GM15510 (cell line): ENCODE data around the gene ERCC5.

Experiments
- POLR2A ChIP-seq: IDR thresholded peaks from 3 replicates; pipeline ENCODE4 v1.6.1; 2011; ENCODE audit warnings: borderline replicate concordance; ENCODE audit not compliant: insufficient read length; ENCODE audit errors: extremely low read depth

The ERCC5 gene

DNA sequence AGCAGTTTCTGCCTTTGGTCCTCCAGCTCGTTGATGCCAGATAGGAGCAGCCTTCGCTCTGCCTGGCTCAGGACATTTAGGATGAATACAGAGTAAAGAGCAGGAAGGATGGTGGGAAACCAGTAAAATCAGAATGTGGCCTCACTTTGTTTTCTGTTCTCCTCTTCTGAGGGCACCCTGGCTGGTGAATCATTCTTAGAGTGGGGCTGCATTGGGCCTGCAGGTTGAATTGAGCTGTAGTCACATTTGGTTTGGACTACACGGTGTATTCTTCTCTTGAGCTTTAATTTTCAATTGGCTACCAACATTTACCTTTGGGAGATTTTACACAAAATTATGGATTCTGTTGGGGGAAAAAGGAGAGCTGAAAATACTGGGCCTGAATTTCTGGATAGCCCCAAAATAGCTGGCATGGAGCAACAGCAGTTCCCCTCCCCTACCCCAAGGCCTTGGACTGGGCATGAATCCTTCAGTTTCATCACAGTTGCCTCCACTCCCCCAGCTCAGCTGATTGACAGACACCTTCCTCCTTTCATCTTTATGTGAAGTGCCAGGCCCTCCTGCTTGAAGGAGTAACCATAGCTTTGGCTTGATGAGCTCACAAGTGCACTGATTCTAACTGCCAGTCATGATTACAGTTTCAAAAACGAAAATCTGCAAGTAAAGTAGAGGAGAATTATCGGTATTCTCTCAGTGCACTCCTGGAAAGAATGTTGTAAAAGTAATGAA, 24.3 kb downstream of the ERCC5 start:
- TF ChIP-seq POLR2A: no peak

DNA sequence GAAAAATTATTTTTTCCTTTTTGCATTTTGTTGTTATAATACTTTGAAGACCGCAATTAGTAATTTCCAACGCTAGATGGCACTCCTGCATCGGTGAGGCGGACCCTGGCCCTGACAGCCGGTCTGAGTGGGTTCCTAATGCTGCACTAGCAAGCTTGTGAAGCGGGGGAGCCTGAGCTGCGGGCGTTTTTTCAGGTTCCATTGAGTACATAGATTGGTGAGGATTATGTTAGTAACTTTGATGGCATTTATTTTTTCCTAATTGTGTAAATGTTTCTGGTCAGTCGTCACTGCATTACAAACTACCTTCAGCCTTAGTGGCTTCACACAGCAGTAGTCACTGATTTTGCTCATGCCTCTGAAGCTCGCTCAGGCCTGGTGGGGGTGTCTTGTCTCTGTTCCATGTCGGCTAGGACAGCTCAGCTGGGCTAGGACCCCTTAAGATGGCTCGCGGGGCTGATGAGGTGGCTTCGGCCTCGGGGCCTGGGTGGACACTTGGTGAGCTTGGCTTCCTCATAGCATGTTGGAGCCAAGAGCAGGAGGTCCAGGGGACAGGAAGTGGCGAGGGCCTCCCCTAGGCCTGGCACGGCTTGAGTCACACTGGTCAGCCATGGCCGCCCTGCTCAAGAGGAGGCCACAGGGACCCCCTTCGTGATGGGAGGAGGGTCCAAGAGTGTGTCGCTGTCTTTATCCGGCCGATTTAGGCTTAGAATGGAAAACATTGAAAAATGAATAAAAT, 25.0 kb downstream of the ERCC5 start:
- TF ChIP-seq POLR2A: no peak

DNA sequence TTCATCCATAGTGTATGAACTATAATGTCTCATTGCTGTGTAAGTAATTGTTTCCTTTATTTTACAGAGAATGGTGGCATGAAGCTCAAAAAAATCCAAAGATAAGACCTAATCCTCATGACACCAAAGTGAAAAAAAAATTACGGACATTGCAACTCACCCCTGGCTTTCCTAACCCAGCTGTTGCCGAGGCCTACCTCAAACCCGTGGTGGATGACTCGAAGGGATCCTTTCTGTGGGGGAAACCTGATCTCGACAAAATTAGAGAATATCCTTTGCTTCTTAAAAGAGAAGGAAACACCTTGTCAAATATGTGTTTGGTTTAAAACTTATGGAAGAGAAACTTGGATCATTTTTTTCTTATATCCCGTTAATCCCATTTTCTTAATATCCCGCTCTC, 26.3 kb downstream of the ERCC5 start:
- no peak for TF ChIP-seq POLR2A

GRCh38 chr13:102872531-102872930, 26.7 kb downstream of the ERCC5 start:
- TF ChIP-seq POLR2A: no peak

- no peak for TF ChIP-seq POLR2A
Observed at GRCh38 chr13:102873653-102874052, 27.8 kb downstream of the ERCC5 start.

GRCh38 chr13:102875256-102875655, 29.4 kb downstream of the ERCC5 start:
- no peak for TF ChIP-seq POLR2A

GRCh38 chr13:102877303-102877702, 31.5 kb downstream of the ERCC5 start:
- no peak for TF ChIP-seq POLR2A

GRCh38 chr13:102878481-102878880, 32.6 kb downstream of the ERCC5 start:
- no peak for TF ChIP-seq POLR2A

DNA sequence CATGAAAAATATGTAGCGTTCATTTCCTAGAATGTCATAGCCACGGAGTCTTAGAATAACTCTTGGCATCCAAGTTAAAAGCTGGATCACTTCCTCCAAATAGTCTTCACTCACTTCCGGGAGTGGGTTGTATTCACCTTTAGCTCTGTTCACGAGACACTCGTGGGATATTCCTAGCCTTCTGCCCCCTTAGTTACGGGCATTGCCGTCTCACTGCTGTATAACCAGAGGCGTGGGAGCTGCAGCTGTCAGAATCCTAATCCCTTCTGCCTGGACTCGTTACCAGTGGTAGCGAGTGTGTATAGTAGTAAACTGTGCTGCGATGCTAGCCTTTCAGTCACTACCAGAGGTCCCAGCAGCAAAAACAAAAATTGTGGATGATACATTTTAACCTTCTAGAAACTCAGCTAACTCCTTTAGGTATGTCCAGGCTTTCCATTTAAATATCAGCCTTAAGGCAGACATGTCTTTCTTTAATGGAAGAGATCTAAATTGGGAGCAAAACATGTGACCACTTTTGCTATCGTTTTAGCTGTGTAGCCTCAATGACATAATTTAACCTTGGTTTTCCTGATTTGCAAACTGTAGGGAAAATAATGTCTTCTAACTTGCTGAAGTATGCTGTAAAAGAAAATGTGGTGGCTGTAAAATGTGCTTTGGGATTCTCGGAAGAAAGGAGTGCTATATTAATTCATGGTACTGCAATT, 34.1 kb downstream of the ERCC5 start:
- TF ChIP-seq POLR2A: no peak

- no peak for TF ChIP-seq POLR2A
Observed at GRCh38 chr13:102881819-102882686, 36.2 kb downstream of the ERCC5 start.

- TF ChIP-seq POLR2A: no peak
Observed at GRCh38 chr13:102892503-102892902, 46.7 kb downstream of the ERCC5 start.

GRCh38 chr13:102897371-102898138, 51.7 kb downstream of the ERCC5 start:
- no peak for TF ChIP-seq POLR2A

DNA sequence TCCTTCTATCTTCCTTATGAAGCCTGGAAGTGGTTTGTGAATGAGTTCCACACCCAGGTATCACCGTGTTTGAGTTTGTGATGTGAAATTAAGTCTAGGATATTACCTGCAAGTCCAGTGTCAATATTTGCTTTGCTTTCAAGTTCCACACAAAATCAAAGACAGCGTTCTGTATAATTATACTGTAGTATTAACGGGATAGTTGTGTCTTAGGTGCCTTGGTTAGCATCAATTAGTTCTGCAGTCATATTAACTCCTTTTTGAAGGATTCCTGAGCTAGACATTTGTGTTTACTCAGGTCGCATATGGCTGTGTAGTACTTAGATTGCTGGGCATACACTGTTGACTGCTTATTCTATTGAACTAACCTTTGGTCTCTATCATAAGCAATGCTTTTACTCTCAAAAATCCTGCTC, 54.4 kb downstream of the ERCC5 start:
- TF ChIP-seq POLR2A: no peak

GRCh38 chr13:102901056-102901455, 55.2 kb downstream of the ERCC5 start:
- no peak for TF ChIP-seq POLR2A
